Kidney epithelial cell (primary cell): ENCODE results near the gene PAQR9. TPM values are rescaled to one million over a fixed set of nuclear protein-coding genes. Genes with fewer than 3 reads are reported as not detected.

Source experiments
- DNase-seq: peaks from one replicate; pipeline ENCODE4 v3.0.0-alpha.2; 2010; ENCODE audit warnings: low read depth
- H3K27me3 ChIP-seq: 2 replicates; pipeline ENCODE4 v1.6.0; 2011; ENCODE audit warnings: low read length; ENCODE audit not compliant: control insufficient read depth, insufficient read depth
- H3K36me3 ChIP-seq: 2 replicates; pipeline ENCODE4 v1.5.1; 2011; ENCODE audit warnings: low read length; ENCODE audit not compliant: control insufficient read depth, insufficient read depth
- H3K4me3 ChIP-seq: 2 replicates; pipeline ENCODE4 v1.5.1; 2011; ENCODE audit warnings: low read depth, mild to moderate bottlenecking, control low read depth, low read length
- CTCF ChIP-seq: IDR thresholded peaks from 2 replicates; pipeline ENCODE4 v1.5.1; 2011; ENCODE audit warnings: mild to moderate bottlenecking, moderate library complexity, low read length, control low read depth, inconsistent platforms; ENCODE audit not compliant: insufficient read depth, poor library complexity, severe bottlenecking
- total RNA-seq: library from RNA; depleted of rRNA; stranded (reverse); fragments of >200 nt; gene quantifications from 2 replicates; pipeline ENCODE4 v1.2.3, GENCODE V29; 2015

Gene PAQR9
- total RNA-seq, 1 donor from 2014 or later: 0.08 TPM

GRCh38 chr3:142923694-142924093 lies 39.8 kb downstream of the PAQR9 start:
- no peaks in the 10 kb centered on the region for H3K36me3 ChIP-seq
- no peak for TF ChIP-seq CTCF
- no peaks in the 10 kb centered on the region for H3K27me3 ChIP-seq

DNA sequence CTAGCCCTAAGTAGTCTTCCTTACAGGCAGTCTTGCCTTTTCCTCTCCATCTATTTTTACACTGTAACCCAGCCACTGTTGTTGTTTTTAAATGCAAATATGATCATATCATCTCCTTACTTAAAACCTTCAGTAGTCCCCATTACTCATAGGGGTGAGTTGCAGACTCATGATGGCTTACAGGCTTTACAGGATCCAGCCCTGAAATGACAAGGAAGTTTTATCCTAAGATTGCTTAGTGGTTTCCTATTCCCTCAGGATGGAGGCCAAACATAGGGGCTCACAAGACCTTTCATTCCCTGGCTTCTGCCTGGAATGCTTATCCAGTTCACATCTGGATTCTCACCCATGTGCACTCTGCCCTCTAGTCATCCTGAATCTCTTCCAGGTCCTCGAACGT lies 46.9 kb downstream of the PAQR9 start:
- H3K27me3 ChIP-seq: no peaks in the 10 kb centered on the region
- no peaks in the 10 kb centered on the region for H3K36me3 ChIP-seq
- no peak for TF ChIP-seq CTCF
- no peak for DNase-seq
- no peak overlapping the region for H3K4me3 ChIP-seq

More at GRCh38 chr3:142923694-142924093, 39.8 kb downstream of the PAQR9 start:
- no peak for DNase-seq
- no peak overlapping the region for H3K4me3 ChIP-seq

DNA sequence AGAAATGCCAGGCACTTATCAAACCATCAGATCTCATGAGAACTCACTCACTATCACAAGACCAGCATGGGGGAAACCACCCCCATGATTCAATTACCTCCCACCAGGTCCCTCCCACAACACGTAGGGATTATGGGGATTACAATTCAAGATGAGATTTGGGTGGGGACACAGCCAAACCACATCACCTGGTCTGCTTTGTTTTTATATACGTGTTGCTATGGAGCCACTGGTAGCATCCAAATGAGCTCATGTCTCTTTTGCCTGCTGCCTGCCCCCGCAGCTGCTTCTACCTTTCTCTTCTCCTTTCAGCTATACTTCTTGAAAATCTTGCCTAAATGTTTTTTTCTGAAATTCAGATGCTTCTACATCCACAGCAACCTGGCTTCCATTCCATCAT lies 47.8 kb downstream of the PAQR9 start:
- no peak for DNase-seq
- no peak for TF ChIP-seq CTCF
- Histone ChIP-seq H3K36me3 (no peaks in the 10 kb centered on the region), H3K4me3 (no peak overlapping the region), H3K27me3 (no peaks in the 10 kb centered on the region)

DNA sequence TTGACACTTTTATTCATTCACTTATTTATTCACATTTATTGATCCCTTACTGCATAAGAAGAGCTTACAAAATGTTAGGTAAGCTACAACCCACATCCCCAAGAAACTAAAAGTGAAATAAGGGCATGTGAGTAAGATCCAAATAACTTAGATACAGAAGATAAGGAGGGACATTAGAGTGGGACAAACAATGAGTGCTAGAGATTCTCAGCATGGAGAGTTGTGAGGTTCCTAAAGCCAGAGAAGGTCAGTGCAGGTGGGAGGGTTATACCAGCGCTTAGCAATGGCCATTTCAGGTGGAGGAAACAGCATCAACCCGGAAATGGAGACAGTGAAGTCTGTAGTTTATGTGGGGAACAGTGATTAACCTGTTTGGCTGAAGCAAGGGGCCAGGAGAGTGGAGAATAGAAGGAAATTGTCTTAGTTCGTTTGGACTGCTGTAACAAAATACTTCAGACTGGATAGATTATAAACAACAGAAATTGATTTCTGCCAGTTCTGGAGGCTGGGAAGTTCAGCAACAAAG lies 49.1 kb downstream of the PAQR9 start:
- Histone ChIP-seq H3K36me3 (no peaks in the 10 kb centered on the region), H3K4me3 (no peak overlapping the region), H3K27me3 (no peaks in the 10 kb centered on the region)
- TF ChIP-seq CTCF: no peak
- DNase-seq: no peak

DNA sequence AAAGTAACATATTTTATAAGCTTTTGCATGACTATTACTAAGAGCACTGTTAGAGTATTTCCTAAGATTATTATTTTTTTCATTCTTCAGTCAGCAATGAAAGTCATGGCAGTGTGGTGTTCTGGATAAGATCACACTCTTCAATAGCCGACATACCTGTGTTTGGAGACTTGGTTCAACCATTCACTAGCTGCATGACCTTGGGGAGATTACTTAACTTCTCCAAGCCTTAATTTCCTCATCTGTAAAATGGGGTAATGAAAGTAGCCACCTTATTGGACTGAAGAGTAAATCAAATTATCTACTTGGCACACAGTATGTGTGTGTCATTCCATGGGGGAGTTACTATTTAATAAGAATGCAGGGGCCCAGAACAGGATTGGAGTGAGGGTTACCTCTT lies 50.0 kb downstream of the PAQR9 start:
- DNase-seq: no peak
- Histone ChIP-seq H3K27me3 (peaks cover under 1% of the 10 kb centered on the region), H3K36me3 (no peaks in the 10 kb centered on the region), H3K4me3 (no peak overlapping the region)
- no peak for TF ChIP-seq CTCF
